ENCODE results near the gene FLNA.
"Not testable (repeated sequence)": the region's sequence is repeated elsewhere in the genome, so short reads cannot be mapped to it uniquely, and the experiment has no call there.

The FLNA gene

GRCh38 chrX:154358011-154358410 lies 16.4 kb downstream of the FLNA start:
- no peak for DNase-seq (ENCODE audit: low spot score)

GRCh38 chrX:154357205-154357604 lies 17.2 kb downstream of the FLNA start:
- no peak for DNase-seq (ENCODE audit: low spot score)

- no peak for DNase-seq (ENCODE audit: low spot score)
Observed at GRCh38 chrX:154356596-154356995, 17.8 kb downstream of the FLNA start.

GRCh38 chrX:154355776-154356140 lies 18.7 kb downstream of the FLNA start:
- DNase-seq (ENCODE audit: low spot score), result no peak

GRCh38 chrX:154355094-154355775 lies 19.2 kb downstream of the FLNA start:
- no peak for DNase-seq (ENCODE audit: low spot score)

GRCh38 chrX:154354516-154354915 lies 19.9 kb downstream of the FLNA start:
- DNase-seq (ENCODE audit: low spot score), result no peak

- no peak for DNase-seq (ENCODE audit: low spot score)
Observed at GRCh38 chrX:154354013-154354412, 20.4 kb downstream of the FLNA start.

GRCh38 chrX:154353172-154353843 lies 21.1 kb downstream of the FLNA start:
- no peak for DNase-seq (ENCODE audit: low spot score)

GRCh38 chrX:154352466-154352865 lies 22.0 kb downstream of the FLNA start:
- no peak for DNase-seq (ENCODE audit: low spot score)

- DNase-seq (ENCODE audit: low spot score), result no peak
Observed at GRCh38 chrX:154352012-154352401, 22.4 kb downstream of the FLNA start.

GRCh38 chrX:154351183-154352011 lies 23.0 kb downstream of the FLNA start:
- no peak for DNase-seq (ENCODE audit: low spot score)

GRCh38 chrX:154350429-154351182 lies 23.8 kb downstream of the FLNA start:
- no peak for DNase-seq (ENCODE audit: low spot score)

GRCh38 chrX:154349979-154350378 lies 24.5 kb downstream of the FLNA start:
- no peak for DNase-seq (ENCODE audit: low spot score)

GRCh38 chrX:154349359-154349935 lies 25.0 kb downstream of the FLNA start:
- no peak for DNase-seq (ENCODE audit: low spot score)

GRCh38 chrX:154348646-154349358 lies 25.6 kb downstream of the FLNA start:
- no peak for DNase-seq (ENCODE audit: low spot score)

- no peak for DNase-seq (ENCODE audit: low spot score)
Observed at GRCh38 chrX:154348114-154348531, 26.3 kb downstream of the FLNA start.

- not testable (repeated sequence) for DNase-seq (ENCODE audit: low spot score)
Observed at GRCh38 chrX:154343620-154344019, 30.8 kb downstream of the FLNA start.

GRCh38 chrX:154343063-154343462 lies 31.4 kb downstream of the FLNA start:
- not testable (repeated sequence) for DNase-seq (ENCODE audit: low spot score)

GRCh38 chrX:154341399-154342298 lies 32.8 kb downstream of the FLNA start:
- not testable (repeated sequence) for DNase-seq (ENCODE audit: low spot score)

GRCh38 chrX:154334496-154334895 lies 39.9 kb downstream of the FLNA start:
- no peak for DNase-seq (ENCODE audit: low spot score)

All from kidney capillary endothelial cell (primary cell).